ENCODE results near the gene NDNF.

Gene NDNF

GRCh38 chr4:121072224-121073003 is at the start of gene NDNF:
Gene NDNF, minus strand, starts transcription at chr4:121072535. Its CDS starts 26,698 bp downstream, at chr4:121045837.
- no peak for TF ChIP-seq CTCF (IDR thresholded peaks at IDR 0.05; ENCODE audit: low read depth, low read length)
- DNase-seq (ENCODE audit: extremely low read depth, low read depth) = no peak

GRCh38 chr4:121119715-121120114 is 47.4 kb upstream of the NDNF start:
- TF ChIP-seq CTCF (IDR thresholded peaks at IDR 0.05; ENCODE audit: low read depth, low read length) = no peak
- DNase-seq (ENCODE audit: extremely low read depth, low read depth) = no peak

GRCh38 chr4:121118344-121118743 is 46.0 kb upstream of the NDNF start:
- DNase-seq (ENCODE audit: extremely low read depth, low read depth) = no peak
- no peak for TF ChIP-seq CTCF (IDR thresholded peaks at IDR 0.05; ENCODE audit: low read depth, low read length)

- no peak for TF ChIP-seq CTCF (IDR thresholded peaks at IDR 0.05; ENCODE audit: low read depth, low read length)
Measured at GRCh38 chr4:121114756-121115155, 42.4 kb upstream of the NDNF start.

GRCh38 chr4:121112530-121112929 is 40.2 kb upstream of the NDNF start:
- peak; percentile 31 for TF ChIP-seq CTCF (IDR thresholded peaks at IDR 0.05; ENCODE audit: low read depth, low read length)
- no peak for DNase-seq (ENCODE audit: extremely low read depth, low read depth)

More at GRCh38 chr4:121114756-121115155, 42.4 kb upstream of the NDNF start:
- DNase-seq (ENCODE audit: extremely low read depth, low read depth) = no peak

- DNase-seq (ENCODE audit: extremely low read depth, low read depth) = no peak
- no peak for TF ChIP-seq CTCF (IDR thresholded peaks at IDR 0.05; ENCODE audit: low read depth, low read length)
Measured at GRCh38 chr4:121108557-121108956, 36.2 kb upstream of the NDNF start.

- DNase-seq (ENCODE audit: extremely low read depth, low read depth) = no peak
- no peak for TF ChIP-seq CTCF (IDR thresholded peaks at IDR 0.05; ENCODE audit: low read depth, low read length)
Measured at GRCh38 chr4:121107507-121107906, 35.2 kb upstream of the NDNF start.

Measured in AG09319 (cell line).